ENCODE data around the gene EHMT1. TPM values are rescaled to one million over a fixed set of nuclear protein-coding genes. Genes with fewer than 3 reads are reported as not detected.

EHMT1 gene
- total RNA-seq, 1 experiment from 2014 or later = 112 TPM

DNA sequence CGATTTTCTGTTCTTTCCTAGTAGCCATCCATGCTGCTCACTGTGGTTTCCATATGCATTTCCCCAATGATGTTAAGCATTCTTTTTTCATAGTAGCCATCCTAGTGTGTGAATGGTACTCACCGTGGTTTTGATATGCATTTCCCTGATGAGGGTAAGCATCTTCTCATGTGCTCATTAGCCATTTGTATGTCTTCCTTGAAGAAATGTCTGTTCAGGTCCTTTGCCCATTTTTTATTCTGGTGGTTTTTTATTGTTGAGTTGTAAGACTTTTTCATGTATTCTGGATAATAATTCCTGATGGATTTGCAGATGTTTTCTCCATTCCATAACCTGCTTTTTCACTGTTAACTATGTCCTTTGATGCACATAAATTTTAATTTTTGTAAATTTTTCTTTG lies 108.0 kb downstream of the EHMT1 start:
- Mint-ChIP-seq H3K27ac (peak overlapping the region in 1 of 3 experiments; percentile 11; a peak in 1 of 7 replicates), H3K9me3 (peaks cover 4 to 6% of the 10 kb centered on the region in 2 experiments), H3K4me1 (peaks cover 28% of the 10 kb centered on the region in 2 experiments), H3K36me3 (ENCODE audit: insufficient read depth in 1 of 3, low read depth in 3 of 3) (peaks cover 43 to 64% (median 58%) of the 10 kb centered on the region in 3 experiments), H3K27me3 (ENCODE audit: low read depth) (no peaks in the 10 kb centered on the region; the same call in 1 of the 2 replicates), H3K4me3 (no peak overlapping the region)
- Histone ChIP-seq H2BK20ac (ENCODE audit: low read depth, low read length, poor library complexity, severe bottlenecking) (no peak overlapping the region), H3K4me1 (ENCODE audit: insufficient read depth, low read length) (no peaks in the 10 kb centered on the region), H3K23ac (ENCODE audit: insufficient read length, low read depth, low read length) (no peak overlapping the region), H2AK5ac (ENCODE audit: insufficient read length, low read length) (no peak overlapping the region), H3K27me3 (ENCODE audit: insufficient read depth, low read length) (no peaks in the 10 kb centered on the region), H3K9me3 (ENCODE audit: control insufficient read depth, low read depth, low read length) (no peaks in the 10 kb centered on the region), H2BK120ac (ENCODE audit: low read depth, low read length, poor library complexity, severe bottlenecking) (no peak overlapping the region), H3K79me2 (ENCODE audit: insufficient read depth, low read length) (peaks cover 17% of the 10 kb centered on the region; the same call in 1 of the 2 replicates), H3K9ac (ENCODE audit: extremely low read depth, insufficient read length, low read length) (no peak overlapping the region), H3K14ac (ENCODE audit: insufficient read depth, low read length) (no peak overlapping the region), H4K91ac (ENCODE audit: insufficient read length, low read depth, low read length) (no peak overlapping the region), H3K4me2 (ENCODE audit: insufficient read depth, insufficient read length, low read length) (no peak overlapping the region), H2AFZ (ENCODE audit: low read length) (no peak overlapping the region), H3K79me1 (ENCODE audit: insufficient read depth, low read depth, low read length, poor library complexity, severe bottlenecking) (peaks cover 3% of the 10 kb centered on the region), H4K8ac (replicated peaks; ENCODE audit: insufficient read length, low read depth, low read length) (no peak overlapping the region), H4K5ac (ENCODE audit: insufficient read length, low read depth, low read length) (no peak overlapping the region), H3T11ph (ENCODE audit: low read length) (no peak overlapping the region), H3K4ac (ENCODE audit: low read depth, low read length) (no peak overlapping the region), H2BK12ac (ENCODE audit: insufficient read length, low read depth, low read length) (no peak overlapping the region), H3K23me2 (ENCODE audit: insufficient read length, low read depth, low read length, poor library complexity, severe bottlenecking) (no peaks in the 10 kb centered on the region), H3K56ac (ENCODE audit: insufficient read length, low read depth, low read length) (no peak overlapping the region), H3K27ac (ENCODE audit: insufficient read length, low read depth, low read length) (no peak overlapping the region), H2BK5ac (ENCODE audit: insufficient read length, low read length) (no peak overlapping the region), H3K18ac (ENCODE audit: insufficient read length, low read depth, low read length) (no peak overlapping the region), H4K20me1 (ENCODE audit: control insufficient read depth, insufficient read depth, insufficient read length) (no peaks in the 10 kb centered on the region), H2BK15ac (ENCODE audit: low read depth, low read length) (no peak overlapping the region)
- TF ChIP-seq, protein P1, sequence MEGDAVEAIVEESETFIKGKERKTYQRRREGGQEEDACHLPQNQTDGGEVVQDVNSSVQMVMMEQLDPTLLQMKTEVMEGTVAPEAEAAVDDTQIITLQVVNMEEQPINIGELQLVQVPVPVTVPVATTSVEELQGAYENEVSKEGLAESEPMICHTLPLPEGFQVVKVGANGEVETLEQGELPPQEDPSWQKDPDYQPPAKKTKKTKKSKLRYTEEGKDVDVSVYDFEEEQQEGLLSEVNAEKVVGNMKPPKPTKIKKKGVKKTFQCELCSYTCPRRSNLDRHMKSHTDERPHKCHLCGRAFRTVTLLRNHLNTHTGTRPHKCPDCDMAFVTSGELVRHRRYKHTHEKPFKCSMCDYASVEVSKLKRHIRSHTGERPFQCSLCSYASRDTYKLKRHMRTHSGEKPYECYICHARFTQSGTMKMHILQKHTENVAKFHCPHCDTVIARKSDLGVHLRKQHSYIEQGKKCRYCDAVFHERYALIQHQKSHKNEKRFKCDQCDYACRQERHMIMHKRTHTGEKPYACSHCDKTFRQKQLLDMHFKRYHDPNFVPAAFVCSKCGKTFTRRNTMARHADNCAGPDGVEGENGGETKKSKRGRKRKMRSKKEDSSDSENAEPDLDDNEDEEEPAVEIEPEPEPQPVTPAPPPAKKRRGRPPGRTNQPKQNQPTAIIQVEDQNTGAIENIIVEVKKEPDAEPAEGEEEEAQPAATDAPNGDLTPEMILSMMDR (conservative IDR thresholded peaks at IDR 0.05) = no peak
- no peak for DNase-seq
- WGBS (ENCODE audit: extremely low coverage, insufficient read length, low lambda C conversion rate) = no CpG with 5 or more reads among the region's 2 CpGs

Data from H9 (cell line).